GM18511 (cell line): ENCODE results near the gene MAP3K20.
"Not testable (repeated sequence)": the region's sequence is repeated elsewhere in the genome, so short reads cannot be mapped to it uniquely, and the experiment has no call there.

Experiments used
- ATAC-seq: cut with Tn5 transposase; IDR thresholded peaks from one replicate; pipeline ENCODE4 v1.9.1; 2021; ENCODE audit warnings: mild to moderate bottlenecking, moderate library complexity; ENCODE audit not compliant: unreplicated experiment

Gene MAP3K20

GRCh38 chr2:173119069-173119807, 43.6 kb downstream of the MAP3K20 start:
- ATAC-seq = peak; percentile 65

DNA sequence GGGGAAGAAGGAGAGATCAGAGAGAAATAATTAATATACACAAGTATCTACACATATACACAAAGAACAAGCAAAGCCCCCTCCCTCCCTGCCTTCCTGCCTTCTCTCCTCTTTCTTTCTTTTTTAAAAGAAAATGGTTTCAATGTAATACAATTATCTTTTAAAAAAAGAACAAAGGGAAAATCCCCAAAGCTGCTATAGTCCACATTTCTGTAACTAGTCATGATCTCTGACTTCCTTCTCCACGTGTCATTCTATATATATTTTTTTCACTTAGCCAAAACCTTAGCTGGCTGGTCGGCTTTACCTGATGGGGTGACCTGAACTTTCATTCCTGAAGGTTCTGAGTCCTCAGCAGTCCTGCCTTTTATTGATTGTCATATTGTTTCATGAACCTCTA, 44.3 kb downstream of the MAP3K20 start:
- ATAC-seq = peak; percentile 55

- no peak for ATAC-seq
Observed at GRCh38 chr2:173122936-173123335, 47.3 kb downstream of the MAP3K20 start.

- no peak for ATAC-seq
Observed at GRCh38 chr2:173124441-173124840, 48.8 kb downstream of the MAP3K20 start.

- no peak for ATAC-seq
Observed at GRCh38 chr2:173126819-173127218, 51.2 kb downstream of the MAP3K20 start.

- ATAC-seq = not testable (repeated sequence)
Observed at GRCh38 chr2:173128132-173128531, 52.5 kb downstream of the MAP3K20 start.

- no peak for ATAC-seq
Observed at GRCh38 chr2:173130496-173131465, 55.1 kb downstream of the MAP3K20 start.

GRCh38 chr2:173132531-173132930, 56.9 kb downstream of the MAP3K20 start:
- ATAC-seq = no peak

DNA sequence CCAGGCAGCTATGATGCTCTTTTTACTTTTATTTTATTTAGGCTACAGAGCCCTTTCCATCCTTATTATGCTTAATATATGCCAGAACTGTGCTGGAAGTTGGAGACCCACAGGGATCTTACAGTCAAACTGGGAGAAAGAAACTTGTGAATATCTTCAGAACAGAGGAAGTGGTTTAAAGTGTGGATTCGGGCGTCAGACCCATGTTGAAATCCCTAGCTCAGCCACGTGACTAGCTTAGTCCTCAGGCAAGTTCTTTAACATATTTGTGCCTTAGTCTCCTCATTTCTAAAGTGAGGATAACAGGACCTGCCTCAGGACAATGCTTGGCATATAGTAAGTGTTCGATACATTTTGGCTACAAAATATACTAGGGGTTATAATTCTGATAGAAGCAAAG, 59.1 kb downstream of the MAP3K20 start:
- no peak for ATAC-seq

DNA sequence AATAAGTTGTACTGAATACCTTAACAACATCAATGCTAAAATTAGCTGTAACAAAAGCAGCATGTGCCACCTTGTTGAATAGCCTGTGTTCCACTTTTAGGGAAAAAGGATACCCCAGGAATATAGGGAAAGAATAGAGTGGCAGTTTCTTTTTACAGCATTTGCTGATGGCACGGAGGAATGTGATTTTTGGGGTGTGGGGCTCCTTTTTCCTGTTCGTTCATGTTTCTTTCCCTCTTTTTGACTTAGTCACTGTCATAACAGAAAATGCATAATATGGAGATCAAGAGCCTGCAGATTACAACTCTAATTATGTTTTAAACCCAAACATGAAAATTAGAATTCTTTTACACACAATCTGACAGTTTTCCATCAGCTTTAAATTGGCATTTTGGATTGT, 60.4 kb downstream of the MAP3K20 start:
- no peak for ATAC-seq

GRCh38 chr2:173136599-173136998, 61.0 kb downstream of the MAP3K20 start:
- ATAC-seq = no peak

DNA sequence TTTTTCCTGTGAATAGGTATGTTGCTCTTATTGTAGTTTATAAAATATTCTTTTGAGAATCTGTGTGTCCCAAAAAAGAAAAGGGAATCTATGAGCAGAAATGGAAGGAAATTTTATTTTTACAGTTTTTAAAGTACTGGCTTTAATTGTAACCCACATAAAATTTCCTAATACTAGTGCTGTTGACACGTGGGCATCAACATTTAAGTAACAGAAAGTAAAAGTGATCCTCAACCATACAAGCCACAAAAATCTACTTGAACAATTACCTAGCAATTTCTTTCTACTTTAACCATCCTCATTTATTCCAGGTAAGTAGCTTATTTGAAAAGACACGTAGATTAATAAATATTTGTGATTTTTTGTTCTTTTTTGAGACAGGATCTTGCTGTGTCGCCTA, 62.0 kb downstream of the MAP3K20 start:
- no peak for ATAC-seq

DNA sequence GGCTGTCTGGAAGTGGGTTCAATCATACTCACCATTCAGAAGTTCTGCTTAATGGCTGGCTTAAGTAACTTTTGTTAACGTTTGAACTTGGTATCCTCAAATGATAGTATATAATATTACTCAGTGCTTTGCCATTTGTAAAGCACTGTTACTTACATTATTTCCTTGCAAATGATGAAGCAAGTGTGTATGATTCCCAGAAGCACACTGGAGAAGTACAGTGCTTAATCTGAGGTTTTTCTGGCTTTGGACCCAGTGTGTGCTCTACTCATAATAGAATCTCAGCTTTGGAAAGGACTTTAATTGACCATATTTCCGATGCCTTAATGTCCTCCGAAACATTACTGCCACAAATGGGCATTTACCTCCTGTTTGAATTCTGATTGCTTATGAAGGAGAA, 63.3 kb downstream of the MAP3K20 start:
- no peak for ATAC-seq

DNA sequence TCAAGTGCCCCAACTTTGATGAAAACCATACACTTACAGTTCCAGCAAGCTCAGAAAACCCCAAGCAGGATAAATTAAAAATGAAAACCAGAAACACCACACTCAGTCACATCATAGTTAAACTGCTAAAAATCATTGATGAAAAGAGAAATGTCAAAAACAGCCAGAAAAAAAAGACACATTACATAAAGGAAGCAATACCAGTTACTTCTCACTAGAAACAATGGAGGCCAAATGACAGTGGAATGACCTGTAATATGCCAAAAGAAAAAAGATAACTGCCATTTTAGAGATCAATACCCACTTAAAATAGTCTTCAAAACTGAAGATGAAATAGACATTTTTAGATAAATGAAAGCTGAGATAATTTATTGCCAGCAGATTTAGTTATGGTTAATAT, 66.0 kb downstream of the MAP3K20 start:
- no peak for ATAC-seq

GRCh38 chr2:173145454-173145853, 69.8 kb downstream of the MAP3K20 start:
- ATAC-seq = no peak

DNA sequence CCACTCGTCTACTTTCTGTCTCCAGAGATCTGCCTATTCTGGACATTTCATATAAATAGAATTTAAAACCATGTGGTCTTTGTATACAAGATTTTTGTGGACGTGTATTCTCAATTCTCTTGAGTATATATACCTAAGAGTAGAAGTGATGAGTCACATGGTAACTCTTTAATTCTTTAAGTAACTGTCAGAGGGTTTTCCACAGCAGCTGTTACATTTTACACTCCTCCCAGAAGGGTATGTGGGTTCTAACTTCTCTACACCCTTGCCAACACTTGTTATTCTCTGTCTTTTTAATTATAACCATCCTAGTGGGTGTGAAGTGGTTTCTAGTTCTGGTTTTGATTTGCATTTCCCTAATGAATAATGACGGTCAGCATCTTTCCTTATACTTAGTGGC, 70.9 kb downstream of the MAP3K20 start:
- ATAC-seq = no peak

DNA sequence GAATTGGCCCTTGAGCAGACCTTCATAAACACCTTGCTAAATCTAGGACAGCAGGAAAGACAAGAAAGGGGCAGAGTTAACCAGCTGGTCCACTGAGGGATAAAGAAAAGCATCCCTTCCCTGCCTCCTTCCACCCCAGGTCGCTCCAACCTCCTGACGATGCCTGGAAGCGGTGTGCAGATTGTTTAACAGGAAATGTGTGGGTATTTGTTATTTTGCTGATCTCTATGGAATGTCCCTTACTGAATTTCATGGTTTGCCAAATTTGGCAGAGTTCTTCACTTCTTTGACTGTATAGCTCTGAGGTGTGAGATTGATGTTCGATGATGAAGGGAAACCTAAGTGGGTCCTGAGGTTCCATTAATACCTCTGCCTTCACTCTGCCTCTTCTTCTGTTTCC, 72.9 kb downstream of the MAP3K20 start:
- no peak for ATAC-seq

- peak; percentile 83 for ATAC-seq
Observed at GRCh38 chr2:173149491-173149890, 73.8 kb downstream of the MAP3K20 start.

DNA sequence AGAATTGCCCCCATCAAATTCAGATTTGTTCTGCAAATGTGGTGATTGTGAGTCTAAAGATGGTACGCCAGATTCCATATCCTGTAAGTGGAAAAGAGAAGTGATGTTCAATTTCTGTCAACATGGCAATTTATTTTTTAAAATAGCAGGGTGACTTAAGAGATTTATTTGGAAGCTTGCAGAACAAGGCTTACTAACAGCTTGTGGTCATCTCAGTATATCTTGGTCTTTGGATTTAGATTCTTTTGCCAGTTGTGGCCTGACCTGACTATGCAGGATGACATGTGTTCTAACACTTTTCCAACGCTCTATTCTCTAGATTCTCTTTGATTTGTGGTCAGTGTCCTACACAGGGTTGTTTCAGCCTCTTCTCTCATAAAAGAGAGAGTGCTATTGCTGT, 74.4 kb downstream of the MAP3K20 start:
- ATAC-seq = no peak

DNA sequence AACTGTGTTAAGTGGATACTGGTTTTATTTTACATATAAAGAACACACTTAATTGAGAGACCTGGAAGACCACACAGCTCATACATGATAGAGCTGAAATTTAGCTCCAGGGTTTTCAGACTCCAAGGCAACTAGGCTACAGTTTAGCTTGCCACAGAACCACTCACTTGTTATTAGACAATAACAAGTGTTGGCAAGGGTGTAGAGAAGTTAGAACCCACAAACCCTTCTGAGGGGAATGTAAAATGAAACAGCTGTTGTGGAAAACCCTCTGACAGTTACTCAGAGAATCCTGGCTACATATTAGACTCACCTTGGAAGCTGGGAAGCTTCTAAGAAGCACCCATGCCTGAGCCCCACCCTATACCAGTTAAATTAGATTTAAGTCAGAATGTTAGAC, 75.3 kb downstream of the MAP3K20 start:
- no peak for ATAC-seq

GRCh38 chr2:173151671-173152401, 76.2 kb downstream of the MAP3K20 start:
- ATAC-seq = peak; percentile 81
